GM10248 (cell line): ENCODE data around the gene PTGIR.

ENCODE experiments used
- CTCF ChIA-PET: fragments of 300-600 bp; sonication (Branson Sonifier 250); formaldehyde crosslinking; extraction: SDS; loops from one replicate; lab custom pipeline; 2021; ENCODE audit warnings: antibody characterized with exemption; lab: Yijun Ruan, JAX
- POLR2A ChIA-PET: fragments of 350-650 bp; sonication (Branson Sonifier 250); formaldehyde crosslinking; extraction: SDS; loops from one replicate; lab custom pipeline; 2020; ENCODE audit warnings: antibody characterized with exemption; lab: Yijun Ruan, JAX
- DNase-seq: peaks from one replicate; pipeline ENCODE4 v3.0.0; 2012; ENCODE audit errors: extremely low spot score
- TF ChIP-seq, protein P1 (sequence below): IDR thresholded peaks from 2 replicates; pipeline ENCODE4 v1.5.1; 2012; ENCODE audit warnings: mild to moderate bottlenecking, low read depth; ENCODE audit errors: extremely low read depth, missing control alignments, control extremely low read depth

Gene PTGIR

GRCh38 chr19:46606019-46606418 is 18.9 kb downstream of the PTGIR start:
- CTCF ChIA-PET: interaction anchor here (1.3 to 18.5 kb wide), 6 partner anchors 9 to 99 kb away, joined by 4 to 287 read pairs (median 8); partner anchors contain the start of gene DACT3
- POLR2A ChIA-PET: interaction anchor here (0.5 kb wide), 1 partner anchor 621 kb away, joined by 7 read pairs; no protein-coding TSS in a partner anchor

DNA sequence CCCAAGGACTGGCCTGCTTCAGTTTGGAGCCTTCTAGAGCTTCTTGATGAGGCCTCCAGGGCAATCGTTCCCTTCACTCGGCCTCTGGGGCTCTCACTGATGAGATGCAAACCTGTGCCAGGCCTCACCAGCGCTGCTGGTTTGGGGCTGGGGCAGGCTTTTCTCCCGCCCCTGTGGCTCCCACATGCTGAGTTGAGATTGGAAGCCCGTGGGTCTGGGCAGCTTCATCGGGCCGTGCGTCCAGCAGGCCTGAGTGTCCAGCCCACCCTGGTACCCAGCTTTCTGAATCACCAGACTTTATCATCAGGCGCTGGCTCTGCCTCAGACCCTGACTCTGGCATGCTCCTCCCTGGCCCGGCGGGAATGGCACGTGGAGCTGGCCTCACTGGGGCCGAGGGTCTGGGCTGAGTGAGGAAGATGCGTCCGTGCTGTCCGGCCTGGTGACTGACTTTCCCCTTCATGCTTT is 19.5 kb downstream of the PTGIR start:
- TF ChIP-seq, protein P1, sequence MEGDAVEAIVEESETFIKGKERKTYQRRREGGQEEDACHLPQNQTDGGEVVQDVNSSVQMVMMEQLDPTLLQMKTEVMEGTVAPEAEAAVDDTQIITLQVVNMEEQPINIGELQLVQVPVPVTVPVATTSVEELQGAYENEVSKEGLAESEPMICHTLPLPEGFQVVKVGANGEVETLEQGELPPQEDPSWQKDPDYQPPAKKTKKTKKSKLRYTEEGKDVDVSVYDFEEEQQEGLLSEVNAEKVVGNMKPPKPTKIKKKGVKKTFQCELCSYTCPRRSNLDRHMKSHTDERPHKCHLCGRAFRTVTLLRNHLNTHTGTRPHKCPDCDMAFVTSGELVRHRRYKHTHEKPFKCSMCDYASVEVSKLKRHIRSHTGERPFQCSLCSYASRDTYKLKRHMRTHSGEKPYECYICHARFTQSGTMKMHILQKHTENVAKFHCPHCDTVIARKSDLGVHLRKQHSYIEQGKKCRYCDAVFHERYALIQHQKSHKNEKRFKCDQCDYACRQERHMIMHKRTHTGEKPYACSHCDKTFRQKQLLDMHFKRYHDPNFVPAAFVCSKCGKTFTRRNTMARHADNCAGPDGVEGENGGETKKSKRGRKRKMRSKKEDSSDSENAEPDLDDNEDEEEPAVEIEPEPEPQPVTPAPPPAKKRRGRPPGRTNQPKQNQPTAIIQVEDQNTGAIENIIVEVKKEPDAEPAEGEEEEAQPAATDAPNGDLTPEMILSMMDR: no peak
- CTCF ChIA-PET: interaction anchor here (1.5 to 18.5 kb wide), 5 partner anchors 10 to 82 kb away, joined by 4 to 287 read pairs (median 8); partner anchors contain the start of gene DACT3
- POLR2A ChIA-PET: no interaction called here
- no peak for DNase-seq

More at GRCh38 chr19:46606019-46606418, 18.9 kb downstream of the PTGIR start:
- TF ChIP-seq, protein P1: no peak
- DNase-seq: peak; percentile 4

DNA sequence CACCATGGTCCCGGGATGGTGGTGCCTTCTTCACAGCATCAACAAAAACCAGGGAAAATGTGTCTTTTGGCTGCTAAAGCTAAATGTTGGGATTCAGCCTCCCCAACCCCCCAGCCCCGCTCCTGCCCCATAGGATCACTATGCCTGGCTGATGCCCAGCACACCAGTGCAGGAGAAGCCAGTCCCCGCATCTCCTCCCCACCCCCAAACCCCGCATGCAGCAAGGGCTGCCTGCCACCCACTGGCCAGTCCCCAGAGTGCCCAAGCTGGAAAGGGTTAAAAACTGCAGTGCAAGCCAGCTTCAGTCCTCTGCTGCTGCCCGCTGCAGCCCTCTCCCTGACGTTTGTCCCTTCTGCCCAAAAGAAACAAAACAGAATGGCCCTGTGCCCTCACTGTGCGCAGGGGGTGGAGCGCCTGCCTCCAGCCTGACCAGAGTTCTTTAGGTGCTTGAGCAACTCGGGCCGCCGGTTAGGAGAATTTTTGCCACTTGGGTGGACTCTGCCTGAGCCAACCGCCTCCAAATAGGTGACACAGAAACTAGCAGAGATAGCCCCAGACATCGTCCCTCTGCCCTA is 20.0 kb downstream of the PTGIR start:
- TF ChIP-seq, protein P1: no peak
- ChIA-PET CTCF (interaction anchor here (1.5 to 18.5 kb wide), 3 partner anchors 10 to 57 kb away, joined by 8 to 287 read pairs (median 24); partner anchors contain the start of gene DACT3), POLR2A (no interaction called here)
- no peak for DNase-seq

DNA sequence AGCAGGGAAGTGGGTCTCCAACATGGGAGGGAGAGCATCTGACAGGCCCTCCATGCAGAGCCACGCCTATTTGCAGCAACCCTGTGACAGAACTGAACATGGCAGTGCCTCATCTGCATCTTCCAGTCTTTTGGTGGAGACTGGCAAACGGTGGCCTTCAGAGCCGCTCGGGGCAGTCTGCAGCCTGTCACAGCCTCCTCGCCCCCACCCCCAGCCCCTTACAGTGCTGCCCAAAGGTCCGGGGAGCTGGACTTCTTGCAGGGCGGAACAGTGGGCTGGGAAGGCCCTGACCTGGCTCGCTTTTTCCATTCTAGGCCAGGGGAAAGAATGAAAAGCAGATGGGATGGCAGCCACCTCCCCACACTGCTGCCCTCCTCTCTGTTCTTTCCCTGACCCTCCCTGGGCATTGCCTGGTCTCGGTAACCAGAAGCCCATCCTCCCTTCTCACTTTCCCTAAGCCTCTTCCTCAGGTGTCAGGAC is 21.1 kb downstream of the PTGIR start:
- CTCF ChIA-PET: interaction anchor here (1.0 to 7.1 kb wide), 5 partner anchors 9 to 66 kb away, joined by 4 to 68 read pairs (median 24); partner anchors contain the start of gene DACT3
- POLR2A ChIA-PET: no interaction called here
- TF ChIP-seq, protein P1: no peak
- DNase-seq: peak; percentile 5

GRCh38 chr19:46603195-46603637 is 21.7 kb downstream of the PTGIR start:
- ChIA-PET POLR2A (no interaction called here), CTCF (interaction anchor here (1.0 to 7.1 kb wide), 4 partner anchors 9 to 65 kb away, joined by 4 to 68 read pairs (median 26); partner anchors contain the start of gene DACT3)
- peak; percentile 73 for DNase-seq
- TF ChIP-seq, protein P1: no peak

GRCh38 chr19:46602392-46603194 is 22.3 kb downstream of the PTGIR start:
- ChIA-PET POLR2A (interaction anchor here (0.6 to 1.3 kb wide), 2 partner anchors 12 to 40 kb away, joined by 3 to 5 read pairs; no protein-coding TSS in a partner anchor), CTCF (interaction anchor here (0.9 to 7.1 kb wide), 6 partner anchors 10 to 102 kb away, joined by 3 to 68 read pairs (median 8); partner anchors contain the start of gene DACT3)
- TF ChIP-seq, protein P1: no peak
- DNase-seq: peak; percentile 15
